WTC11 (cell line): ENCODE measurements around the gene ITPR3. TPM values are rescaled to one million over a fixed set of nuclear protein-coding genes. Genes with fewer than 3 reads are reported as not detected.

Experiments
- ATAC-seq: fragments of 200-7000 bp; cut with Tn5 transposase; 2 replicates; pipeline ENCODE4 v1.10.0; 2021; ENCODE audit warnings: mild to moderate bottlenecking, moderate library complexity
- CTCF ChIA-PET: fragments of 300-600 bp; sonication (Branson Sonifier 250); formaldehyde crosslinking; loops from one replicate; lab custom pipeline; 2021; ENCODE audit warnings: antibody characterized with exemption; lab: Charles Lee
- POLR2A ChIA-PET: fragments of 350-600 bp; sonication (Branson Sonifier 250); formaldehyde crosslinking; loops from one replicate; lab custom pipeline; 2021; ENCODE audit warnings: antibody characterized with exemption; lab: Charles Lee
- DNase-seq: peaks from one replicate; pipeline ENCODE4 v3.0.0; 2021; ENCODE audit warnings: low spot score
- H3K27ac Mint-ChIP-seq: 2 replicates; pipeline ENCODE4 v1.8.0; 2021; ENCODE audit warnings: mixed read lengths
- H3K27me3 Mint-ChIP-seq: 2 replicates; pipeline ENCODE4 v1.8.0; 2021; ENCODE audit warnings: low read depth, mild to moderate bottlenecking, moderate library complexity, mixed read lengths
- H3K36me3 Mint-ChIP-seq: 2 replicates; pipeline ENCODE4 v1.8.0; 2021; ENCODE audit warnings: mixed read lengths
- H3K4me1 Mint-ChIP-seq: 2 replicates; pipeline ENCODE4 v1.8.0; 2022; ENCODE audit warnings: mixed read lengths
- H3K4me3 Mint-ChIP-seq: 2 replicates; pipeline ENCODE4 v1.8.0; 2021; ENCODE audit warnings: mild to moderate bottlenecking, moderate library complexity, mixed read lengths
- H3K9me3 Mint-ChIP-seq: 2 replicates; pipeline ENCODE4 v1.8.0; 2021; ENCODE audit warnings: mixed read lengths
- ATF1 ChIP-seq: sonication (generic); formaldehyde crosslinking; IDR thresholded peaks from 2 replicates; pipeline ENCODE4 v1.8.1; 2023; ENCODE audit warnings: mild to moderate bottlenecking, moderate library complexity, missing genetic modification reagents
- CBFB ChIP-seq: sonication (generic); formaldehyde crosslinking; IDR thresholded peaks from 2 replicates; pipeline ENCODE4 v1.8.1; 2022; ENCODE audit warnings: mild to moderate bottlenecking, low read depth, missing genetic modification reagents
- EMX1 ChIP-seq: fragments of 250-450 bp; sonication (Bioruptor Pico); IDR thresholded peaks from 2 replicates; pipeline ENCODE4 v1.8.0; 2021; ENCODE audit warnings: mild to moderate bottlenecking
- FOXK1 ChIP-seq: sonication (generic); formaldehyde crosslinking; IDR thresholded peaks from 2 replicates; pipeline ENCODE4 v1.8.0; 2022; ENCODE audit warnings: mild to moderate bottlenecking, moderate library complexity, missing genetic modification reagents
- GRHL2 ChIP-seq: fragments of 250-450 bp; sonication (Bioruptor Pico); IDR thresholded peaks from 2 replicates; pipeline ENCODE4 v1.8.0; 2022; ENCODE audit warnings: mild to moderate bottlenecking, moderate library complexity; ENCODE audit not compliant: insufficient replicate concordance, severe bottlenecking
- HMGA2 ChIP-seq: fragments of 250-450 bp; sonication (Bioruptor Pico); IDR thresholded peaks from 2 replicates; pipeline ENCODE4 v1.4.0; 2021; ENCODE audit warnings: mild to moderate bottlenecking, moderate library complexity
- IRF2 ChIP-seq: sonication (generic); formaldehyde crosslinking; IDR thresholded peaks from 2 replicates; pipeline ENCODE4 v1.8.0; 2022; ENCODE audit warnings: low read depth, missing genetic modification reagents, borderline replicate concordance
- JUN ChIP-seq: sonication (generic); formaldehyde crosslinking; IDR thresholded peaks from 2 replicates; pipeline ENCODE4 v1.8.0; 2023; ENCODE audit warnings: mild to moderate bottlenecking, missing genetic modification reagents
- MYBL2 ChIP-seq: sonication (generic); formaldehyde crosslinking; IDR thresholded peaks from 2 replicates; pipeline ENCODE4 v1.8.1; 2023; ENCODE audit warnings: mild to moderate bottlenecking, moderate library complexity, missing genetic modification reagents
- NFATC4 ChIP-seq: fragments of 250-450 bp; sonication (Bioruptor Pico); IDR thresholded peaks from 2 replicates; pipeline ENCODE4 v1.9.0; 2021; ENCODE audit warnings: mild to moderate bottlenecking
- NFYB ChIP-seq: sonication (generic); formaldehyde crosslinking; conservative IDR thresholded peaks from 2 replicates; pipeline ENCODE4 v1.8.0; 2022; ENCODE audit warnings: low read depth, missing genetic modification reagents
- NR3C1 ChIP-seq: sonication (generic); formaldehyde crosslinking; conservative IDR thresholded peaks from 2 replicates; pipeline ENCODE4 v1.8.1; 2023; ENCODE audit warnings: low read depth, mild to moderate bottlenecking, missing genetic modification reagents
- OVOL2 ChIP-seq: fragments of 250-450 bp; sonication (Bioruptor Pico); IDR thresholded peaks from 2 replicates; pipeline ENCODE4 v1.9.0; 2021; ENCODE audit warnings: mild to moderate bottlenecking, borderline replicate concordance
- RORB ChIP-seq: fragments of 250-450 bp; sonication (Bioruptor Pico); IDR thresholded peaks from 2 replicates; pipeline ENCODE4 v1.9.0; 2021; ENCODE audit warnings: mild to moderate bottlenecking
- SMAD3 ChIP-seq: sonication (generic); formaldehyde crosslinking; IDR thresholded peaks from 2 replicates; pipeline ENCODE4 v1.8.0; 2022; ENCODE audit warnings: missing genetic modification reagents, mild to moderate bottlenecking, borderline replicate concordance
- TEAD4 ChIP-seq: sonication (generic); formaldehyde crosslinking; IDR thresholded peaks from 2 replicates; pipeline ENCODE4 v1.8.0; 2022; ENCODE audit warnings: mild to moderate bottlenecking, missing genetic modification reagents
- TP53 ChIP-seq: sonication (generic); formaldehyde crosslinking; IDR thresholded peaks from 2 replicates; pipeline ENCODE4 v1.8.1; 2023; ENCODE audit warnings: mild to moderate bottlenecking, missing genetic modification reagents
- ZBTB21 ChIP-seq: sonication (generic); formaldehyde crosslinking; IDR thresholded peaks from 2 replicates; pipeline ENCODE4 v1.8.1; 2023; ENCODE audit warnings: mild to moderate bottlenecking, missing genetic modification reagents, borderline replicate concordance
- ZNF396 ChIP-seq: fragments of 250-450 bp; sonication (Bioruptor Pico); IDR thresholded peaks from 2 replicates; pipeline ENCODE4 v1.8.0; 2021; ENCODE audit warnings: mild to moderate bottlenecking, moderate library complexity, borderline replicate concordance
- total RNA-seq: library from RNA; stranded (reverse); gene quantifications from 3 replicates; pipeline ENCODE4 v1.2.3, GENCODE V29; 2021
- TF ChIP-seq, protein P1 (sequence below): sonication (generic); formaldehyde crosslinking; IDR thresholded peaks from 2 replicates; pipeline ENCODE4 v1.8.1; 2023; ENCODE audit warnings: mild to moderate bottlenecking, missing genetic modification reagents
- TF ChIP-seq, protein P2 (sequence below): sonication (generic); formaldehyde crosslinking; IDR thresholded peaks from 2 replicates; pipeline ENCODE4 v1.8.0; 2023; ENCODE audit warnings: missing genetic modification reagents
- TF ChIP-seq, protein P3 (sequence below): sonication (generic); formaldehyde crosslinking; IDR thresholded peaks from 2 replicates; pipeline ENCODE4 v1.8.1; 2023; ENCODE audit warnings: mild to moderate bottlenecking, missing genetic modification reagents, borderline replicate concordance
- TF ChIP-seq, protein P4 (sequence below): sonication (generic); formaldehyde crosslinking; IDR thresholded peaks from 2 replicates; pipeline ENCODE4 v1.8.1; 2022; ENCODE audit warnings: low read depth, missing genetic modification reagents, borderline replicate concordance
- TF ChIP-seq, protein P5 (sequence below): fragments of 250-450 bp; sonication (Bioruptor Pico); IDR thresholded peaks from 2 replicates; pipeline ENCODE4 v1.9.0; 2021; ENCODE audit warnings: mild to moderate bottlenecking, borderline replicate concordance

ITPR3 gene
- total RNA-seq, 1 experiment from 2014 or later: 47.3 TPM

DNA sequence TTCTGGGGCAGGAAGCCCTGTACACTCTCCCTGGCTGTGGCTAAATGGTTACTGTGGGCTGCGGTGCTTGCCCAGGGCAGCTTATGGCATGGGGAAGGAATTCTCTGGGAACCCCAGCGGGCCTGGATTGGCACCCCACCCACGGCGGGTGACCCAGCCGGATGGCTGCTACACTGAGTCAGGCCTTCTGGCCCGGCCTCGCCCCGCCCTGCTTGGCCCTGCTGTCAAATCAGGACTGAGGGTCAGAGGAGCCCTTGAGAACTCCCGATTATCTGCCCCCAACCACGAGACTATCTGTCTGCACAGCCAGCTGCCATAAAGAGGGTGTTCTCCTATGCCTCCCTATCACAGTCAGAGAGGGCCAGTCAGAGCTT lies 7.3 kb upstream of the ITPR3 start (continued):
- no peak for TF ChIP-seq MYBL2
- no peak for TF ChIP-seq NFATC4 (CRISPR knock-in tag)
- TF ChIP-seq, protein P1, sequence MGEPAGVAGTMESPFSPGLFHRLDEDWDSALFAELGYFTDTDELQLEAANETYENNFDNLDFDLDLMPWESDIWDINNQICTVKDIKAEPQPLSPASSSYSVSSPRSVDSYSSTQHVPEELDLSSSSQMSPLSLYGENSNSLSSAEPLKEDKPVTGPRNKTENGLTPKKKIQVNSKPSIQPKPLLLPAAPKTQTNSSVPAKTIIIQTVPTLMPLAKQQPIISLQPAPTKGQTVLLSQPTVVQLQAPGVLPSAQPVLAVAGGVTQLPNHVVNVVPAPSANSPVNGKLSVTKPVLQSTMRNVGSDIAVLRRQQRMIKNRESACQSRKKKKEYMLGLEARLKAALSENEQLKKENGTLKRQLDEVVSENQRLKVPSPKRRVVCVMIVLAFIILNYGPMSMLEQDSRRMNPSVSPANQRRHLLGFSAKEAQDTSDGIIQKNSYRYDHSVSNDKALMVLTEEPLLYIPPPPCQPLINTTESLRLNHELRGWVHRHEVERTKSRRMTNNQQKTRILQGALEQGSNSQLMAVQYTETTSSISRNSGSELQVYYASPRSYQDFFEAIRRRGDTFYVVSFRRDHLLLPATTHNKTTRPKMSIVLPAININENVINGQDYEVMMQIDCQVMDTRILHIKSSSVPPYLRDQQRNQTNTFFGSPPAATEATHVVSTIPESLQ (CRISPR knock-in tag): no peak
- TF ChIP-seq GRHL2 (CRISPR knock-in tag): no peak
- TF ChIP-seq FOXK1 (CRISPR knock-in tag): no peak
- TF ChIP-seq OVOL2 (CRISPR knock-in tag): no peak
- TF ChIP-seq TEAD4 (CRISPR knock-in tag): no peak
- no peak for TF ChIP-seq JUN (CRISPR knock-in tag)
- TF ChIP-seq NFYB (CRISPR knock-in tag): no peak
- TF ChIP-seq ATF1 (CRISPR knock-in tag): no peak

DNA sequence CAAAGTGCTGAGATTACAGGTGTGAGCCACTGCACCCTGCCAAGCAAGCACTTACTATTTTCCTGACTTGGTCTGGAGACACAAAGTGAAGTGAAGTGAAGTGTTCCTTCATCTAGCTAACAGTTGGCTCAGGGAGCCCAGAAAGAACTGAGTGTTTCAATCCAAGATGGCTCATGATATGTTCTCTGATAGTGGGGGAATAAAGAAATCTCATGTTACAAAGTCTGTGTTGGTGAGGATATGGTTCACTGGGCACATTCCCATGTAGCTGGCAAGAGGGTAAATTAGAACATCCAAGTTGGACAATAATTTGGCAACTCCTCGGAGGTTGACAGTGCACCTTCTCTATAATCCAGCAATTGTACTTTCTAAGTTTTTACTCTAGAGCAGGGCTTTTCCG lies 5.0 kb upstream of the ITPR3 start:
- no peak for ATAC-seq
- POLR2A ChIA-PET: no interaction called here
- DNase-seq: no peak
- Mint-ChIP-seq H3K27ac (no peak overlapping the region), H3K27me3 (peaks cover 19% of the 10 kb centered on the region; the same call in 1 of the 2 replicates), H3K4me3 (no peak overlapping the region), H3K9me3 (no peaks in the 10 kb centered on the region), H3K4me1 (peaks cover 21% of the 10 kb centered on the region), H3K36me3 (no peaks in the 10 kb centered on the region)
- CTCF ChIA-PET: no interaction called here
- no peak for TF ChIP-seq RORB (CRISPR knock-in tag)
- TF ChIP-seq, protein P2, sequence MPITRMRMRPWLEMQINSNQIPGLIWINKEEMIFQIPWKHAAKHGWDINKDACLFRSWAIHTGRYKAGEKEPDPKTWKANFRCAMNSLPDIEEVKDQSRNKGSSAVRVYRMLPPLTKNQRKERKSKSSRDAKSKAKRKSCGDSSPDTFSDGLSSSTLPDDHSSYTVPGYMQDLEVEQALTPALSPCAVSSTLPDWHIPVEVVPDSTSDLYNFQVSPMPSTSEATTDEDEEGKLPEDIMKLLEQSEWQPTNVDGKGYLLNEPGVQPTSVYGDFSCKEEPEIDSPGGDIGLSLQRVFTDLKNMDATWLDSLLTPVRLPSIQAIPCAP (CRISPR knock-in tag): no peak
- TF ChIP-seq NFATC4 (CRISPR knock-in tag): no peak
- no peak for TF ChIP-seq NR3C1 (CRISPR knock-in tag)
- TF ChIP-seq ZNF396 (CRISPR knock-in tag): no peak

DNA sequence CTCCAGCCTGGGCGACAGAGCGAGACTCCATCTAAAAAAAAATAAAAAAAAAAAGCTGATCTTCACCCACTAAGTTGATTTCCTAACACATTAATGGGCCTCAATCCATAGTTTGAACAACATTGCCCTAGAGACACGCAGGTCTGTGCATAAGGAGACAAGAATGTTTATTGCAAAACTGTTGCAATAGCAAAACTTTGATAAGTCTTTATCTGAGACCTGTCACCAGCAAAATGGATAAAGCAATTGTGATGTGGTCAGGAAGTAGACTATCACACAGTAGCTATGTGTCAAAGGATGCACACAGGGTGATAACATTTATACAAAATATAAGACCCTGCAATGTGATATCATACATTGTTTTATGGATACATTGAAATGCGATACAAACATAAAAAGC lies 4.2 kb upstream of the ITPR3 start:
- ATAC-seq (no peak), DNase-seq (no peak)
- Mint-ChIP-seq H3K36me3 (no peaks in the 10 kb centered on the region), H3K4me1 (peaks cover 16% of the 10 kb centered on the region), H3K27ac (no peak overlapping the region), H3K9me3 (no peaks in the 10 kb centered on the region), H3K4me3 (no peak overlapping the region), H3K27me3 (peaks cover 19% of the 10 kb centered on the region; the same call in 1 of the 2 replicates)
- ChIA-PET CTCF (interaction anchor here (0.6 kb wide), 1 partner anchor 105 kb away, joined by 3 read pairs; no protein-coding TSS in a partner anchor), POLR2A (no interaction called here)
- TF ChIP-seq CBFB (no peak), TEAD4 (CRISPR knock-in tag) (no peak), EMX1 (no peak), TP53 (no peak), SMAD3 (CRISPR knock-in tag) (no peak), ZBTB21 (no peak), HMGA2 (CRISPR knock-in tag) (no peak), IRF2 (CRISPR knock-in tag) (no peak)
- TF ChIP-seq, protein P3, sequence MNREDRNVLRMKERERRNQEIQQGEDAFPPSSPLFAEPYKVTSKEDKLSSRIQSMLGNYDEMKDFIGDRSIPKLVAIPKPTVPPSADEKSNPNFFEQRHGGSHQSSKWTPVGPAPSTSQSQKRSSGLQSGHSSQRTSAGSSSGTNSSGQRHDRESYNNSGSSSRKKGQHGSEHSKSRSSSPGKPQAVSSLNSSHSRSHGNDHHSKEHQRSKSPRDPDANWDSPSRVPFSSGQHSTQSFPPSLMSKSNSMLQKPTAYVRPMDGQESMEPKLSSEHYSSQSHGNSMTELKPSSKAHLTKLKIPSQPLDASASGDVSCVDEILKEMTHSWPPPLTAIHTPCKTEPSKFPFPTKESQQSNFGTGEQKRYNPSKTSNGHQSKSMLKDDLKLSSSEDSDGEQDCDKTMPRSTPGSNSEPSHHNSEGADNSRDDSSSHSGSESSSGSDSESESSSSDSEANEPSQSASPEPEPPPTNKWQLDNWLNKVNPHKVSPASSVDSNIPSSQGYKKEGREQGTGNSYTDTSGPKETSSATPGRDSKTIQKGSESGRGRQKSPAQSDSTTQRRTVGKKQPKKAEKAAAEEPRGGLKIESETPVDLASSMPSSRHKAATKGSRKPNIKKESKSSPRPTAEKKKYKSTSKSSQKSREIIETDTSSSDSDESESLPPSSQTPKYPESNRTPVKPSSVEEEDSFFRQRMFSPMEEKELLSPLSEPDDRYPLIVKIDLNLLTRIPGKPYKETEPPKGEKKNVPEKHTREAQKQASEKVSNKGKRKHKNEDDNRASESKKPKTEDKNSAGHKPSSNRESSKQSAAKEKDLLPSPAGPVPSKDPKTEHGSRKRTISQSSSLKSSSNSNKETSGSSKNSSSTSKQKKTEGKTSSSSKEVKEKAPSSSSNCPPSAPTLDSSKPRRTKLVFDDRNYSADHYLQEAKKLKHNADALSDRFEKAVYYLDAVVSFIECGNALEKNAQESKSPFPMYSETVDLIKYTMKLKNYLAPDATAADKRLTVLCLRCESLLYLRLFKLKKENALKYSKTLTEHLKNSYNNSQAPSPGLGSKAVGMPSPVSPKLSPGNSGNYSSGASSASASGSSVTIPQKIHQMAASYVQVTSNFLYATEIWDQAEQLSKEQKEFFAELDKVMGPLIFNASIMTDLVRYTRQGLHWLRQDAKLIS: no peak
- TF ChIP-seq, protein P4, sequence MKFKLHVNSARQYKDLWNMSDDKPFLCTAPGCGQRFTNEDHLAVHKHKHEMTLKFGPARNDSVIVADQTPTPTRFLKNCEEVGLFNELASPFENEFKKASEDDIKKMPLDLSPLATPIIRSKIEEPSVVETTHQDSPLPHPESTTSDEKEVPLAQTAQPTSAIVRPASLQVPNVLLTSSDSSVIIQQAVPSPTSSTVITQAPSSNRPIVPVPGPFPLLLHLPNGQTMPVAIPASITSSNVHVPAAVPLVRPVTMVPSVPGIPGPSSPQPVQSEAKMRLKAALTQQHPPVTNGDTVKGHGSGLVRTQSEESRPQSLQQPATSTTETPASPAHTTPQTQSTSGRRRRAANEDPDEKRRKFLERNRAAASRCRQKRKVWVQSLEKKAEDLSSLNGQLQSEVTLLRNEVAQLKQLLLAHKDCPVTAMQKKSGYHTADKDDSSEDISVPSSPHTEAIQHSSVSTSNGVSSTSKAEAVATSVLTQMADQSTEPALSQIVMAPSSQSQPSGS (CRISPR knock-in tag): no peak
- TF ChIP-seq, protein P5, sequence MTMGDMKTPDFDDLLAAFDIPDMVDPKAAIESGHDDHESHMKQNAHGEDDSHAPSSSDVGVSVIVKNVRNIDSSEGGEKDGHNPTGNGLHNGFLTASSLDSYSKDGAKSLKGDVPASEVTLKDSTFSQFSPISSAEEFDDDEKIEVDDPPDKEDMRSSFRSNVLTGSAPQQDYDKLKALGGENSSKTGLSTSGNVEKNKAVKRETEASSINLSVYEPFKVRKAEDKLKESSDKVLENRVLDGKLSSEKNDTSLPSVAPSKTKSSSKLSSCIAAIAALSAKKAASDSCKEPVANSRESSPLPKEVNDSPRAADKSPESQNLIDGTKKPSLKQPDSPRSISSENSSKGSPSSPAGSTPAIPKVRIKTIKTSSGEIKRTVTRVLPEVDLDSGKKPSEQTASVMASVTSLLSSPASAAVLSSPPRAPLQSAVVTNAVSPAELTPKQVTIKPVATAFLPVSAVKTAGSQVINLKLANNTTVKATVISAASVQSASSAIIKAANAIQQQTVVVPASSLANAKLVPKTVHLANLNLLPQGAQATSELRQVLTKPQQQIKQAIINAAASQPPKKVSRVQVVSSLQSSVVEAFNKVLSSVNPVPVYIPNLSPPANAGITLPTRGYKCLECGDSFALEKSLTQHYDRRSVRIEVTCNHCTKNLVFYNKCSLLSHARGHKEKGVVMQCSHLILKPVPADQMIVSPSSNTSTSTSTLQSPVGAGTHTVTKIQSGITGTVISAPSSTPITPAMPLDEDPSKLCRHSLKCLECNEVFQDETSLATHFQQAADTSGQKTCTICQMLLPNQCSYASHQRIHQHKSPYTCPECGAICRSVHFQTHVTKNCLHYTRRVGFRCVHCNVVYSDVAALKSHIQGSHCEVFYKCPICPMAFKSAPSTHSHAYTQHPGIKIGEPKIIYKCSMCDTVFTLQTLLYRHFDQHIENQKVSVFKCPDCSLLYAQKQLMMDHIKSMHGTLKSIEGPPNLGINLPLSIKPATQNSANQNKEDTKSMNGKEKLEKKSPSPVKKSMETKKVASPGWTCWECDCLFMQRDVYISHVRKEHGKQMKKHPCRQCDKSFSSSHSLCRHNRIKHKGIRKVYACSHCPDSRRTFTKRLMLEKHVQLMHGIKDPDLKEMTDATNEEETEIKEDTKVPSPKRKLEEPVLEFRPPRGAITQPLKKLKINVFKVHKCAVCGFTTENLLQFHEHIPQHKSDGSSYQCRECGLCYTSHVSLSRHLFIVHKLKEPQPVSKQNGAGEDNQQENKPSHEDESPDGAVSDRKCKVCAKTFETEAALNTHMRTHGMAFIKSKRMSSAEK (CRISPR knock-in tag): no peak
